Measurements from ENCODE around the gene CDH23.

DNA sequence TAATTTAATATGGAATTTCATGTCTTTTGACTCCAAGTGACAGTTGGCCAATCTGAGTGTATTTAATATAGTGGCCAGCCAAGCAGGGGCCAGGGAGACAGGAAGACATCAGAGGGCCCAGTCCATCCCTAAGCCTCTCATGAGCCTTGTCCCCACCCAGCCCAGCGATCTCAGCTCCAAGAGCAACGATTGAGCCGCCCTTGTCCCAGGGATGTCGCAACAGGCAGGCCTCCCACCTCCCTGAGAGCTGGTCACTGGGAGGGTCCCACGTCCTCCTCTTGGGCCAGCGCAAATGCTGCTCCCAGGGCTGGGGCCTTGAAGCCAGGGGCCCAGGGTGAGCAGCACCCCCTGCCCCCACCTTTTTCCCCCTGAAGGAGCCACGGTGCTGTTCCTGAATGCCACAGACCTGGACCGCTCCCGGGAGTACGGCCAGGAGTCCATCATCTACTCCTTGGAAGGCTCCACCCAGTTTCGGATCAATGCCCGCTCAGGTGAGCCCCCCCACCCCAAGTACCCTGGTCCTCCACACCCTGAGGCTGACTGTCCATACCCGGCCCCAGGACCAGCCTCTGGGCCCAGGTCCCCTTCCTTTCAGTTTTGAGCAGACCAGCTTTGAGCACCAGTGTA lies 293.5 kb downstream of the CDH23 start:
- TF ChIP-seq, protein P1, sequence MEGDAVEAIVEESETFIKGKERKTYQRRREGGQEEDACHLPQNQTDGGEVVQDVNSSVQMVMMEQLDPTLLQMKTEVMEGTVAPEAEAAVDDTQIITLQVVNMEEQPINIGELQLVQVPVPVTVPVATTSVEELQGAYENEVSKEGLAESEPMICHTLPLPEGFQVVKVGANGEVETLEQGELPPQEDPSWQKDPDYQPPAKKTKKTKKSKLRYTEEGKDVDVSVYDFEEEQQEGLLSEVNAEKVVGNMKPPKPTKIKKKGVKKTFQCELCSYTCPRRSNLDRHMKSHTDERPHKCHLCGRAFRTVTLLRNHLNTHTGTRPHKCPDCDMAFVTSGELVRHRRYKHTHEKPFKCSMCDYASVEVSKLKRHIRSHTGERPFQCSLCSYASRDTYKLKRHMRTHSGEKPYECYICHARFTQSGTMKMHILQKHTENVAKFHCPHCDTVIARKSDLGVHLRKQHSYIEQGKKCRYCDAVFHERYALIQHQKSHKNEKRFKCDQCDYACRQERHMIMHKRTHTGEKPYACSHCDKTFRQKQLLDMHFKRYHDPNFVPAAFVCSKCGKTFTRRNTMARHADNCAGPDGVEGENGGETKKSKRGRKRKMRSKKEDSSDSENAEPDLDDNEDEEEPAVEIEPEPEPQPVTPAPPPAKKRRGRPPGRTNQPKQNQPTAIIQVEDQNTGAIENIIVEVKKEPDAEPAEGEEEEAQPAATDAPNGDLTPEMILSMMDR (conservative IDR thresholded peaks at IDR 0.05; ENCODE audit: low read depth, low read length), result no peak
- TF ChIP-seq EZH2phosphoT487 (IDR thresholded peaks at IDR 0.05; ENCODE audit: borderline replicate concordance, low read length), result no peak
- no peak for TF ChIP-seq EZH2 (IDR thresholded peaks at IDR 0.05; ENCODE audit: low read length, unreplicated experiment)
